Endodermal cell (in vitro differentiated cells): ENCODE results near the gene FRMD3. TPM values are rescaled to one million over a fixed set of nuclear protein-coding genes. Genes with fewer than 3 reads are reported as not detected.

Experiments
- DNase-seq: peaks from one replicate; pipeline ENCODE4 v3.0.0-alpha.2; 2017
- H3K27ac ChIP-seq: 2 replicates; pipeline ENCODE4 v1.5.1; 2013; ENCODE audit warnings: mild to moderate bottlenecking, low read depth, low read length, moderate library complexity
- H3K27me3 ChIP-seq: 2 replicates; pipeline ENCODE4 v1.6.1; 2013; ENCODE audit warnings: mild to moderate bottlenecking, low read length, moderate library complexity; ENCODE audit not compliant: insufficient read depth, control insufficient read depth, poor library complexity, severe bottlenecking
- H3K36me3 ChIP-seq: 2 replicates; pipeline ENCODE4 v1.7.0; 2013; ENCODE audit warnings: mild to moderate bottlenecking, low read length, moderate library complexity; ENCODE audit not compliant: control insufficient read depth, insufficient read depth
- H3K4me1 ChIP-seq: one replicate; pipeline ENCODE4 v1.7.0; 2013; ENCODE audit warnings: low read length; ENCODE audit not compliant: control insufficient read depth, insufficient read depth
- H3K4me3 ChIP-seq: 2 replicates; pipeline ENCODE4 v1.5.1; 2013; ENCODE audit warnings: mild to moderate bottlenecking, low read length, moderate library complexity
- H3K9ac ChIP-seq: 2 replicates; pipeline ENCODE4 v1.6.1; 2013; ENCODE audit warnings: mild to moderate bottlenecking, low read length, moderate library complexity; ENCODE audit not compliant: poor library complexity, severe bottlenecking; ENCODE audit errors: extremely low read depth
- H3K9me3 ChIP-seq: 2 replicates; pipeline ENCODE4 v1.6.1; 2013; ENCODE audit warnings: mild to moderate bottlenecking, low read length, moderate library complexity; ENCODE audit not compliant: control insufficient read depth
- H3K27ac Mint-ChIP-seq: 2 replicates; pipeline ENCODE4 v1.8.0; 2020; ENCODE audit warnings: mixed read lengths
- H3K27me3 Mint-ChIP-seq: 2 replicates; pipeline ENCODE4 v1.8.0; 2021; ENCODE audit warnings: mild to moderate bottlenecking, mixed read lengths; ENCODE audit not compliant: insufficient read depth
- H3K36me3 Mint-ChIP-seq: 2 replicates; pipeline ENCODE4 v1.8.0; 2020; ENCODE audit warnings: low read depth, mixed read lengths
- H3K4me1 Mint-ChIP-seq: 2 replicates; pipeline ENCODE4 v1.8.0; 2020; ENCODE audit warnings: mixed read lengths
- H3K4me3 Mint-ChIP-seq: 2 replicates; pipeline ENCODE4 v1.8.0; 2020; ENCODE audit warnings: mild to moderate bottlenecking, moderate library complexity, mixed read lengths
- H3K9me3 Mint-ChIP-seq: 2 replicates; pipeline ENCODE4 v1.8.0; 2020; ENCODE audit warnings: mild to moderate bottlenecking, mixed read lengths
- WGBS, 2 experiments: methylation state at CpG; one replicate each; pipeline versions ENCODE4 v1.1.5 to v1.1.7; 2013; ENCODE audit warnings: missing lambda C conversion rate in 2 of 2, mixed read lengths in 1 of 2; ENCODE audit not compliant: insufficient coverage in 1 of 2, insufficient read length in 1 of 2; 5-methylcytosine and 5-hydroxymethylcytosine counted together
- total RNA-seq, 2 donors: library from RNA; stranded (reverse); fragmentation: NEBNext Ultra II Directional in 1 of 2; extraction: Animal tissue kit (Norgen Biotek cat#: 25700) in 1 of 2; gene quantifications; 2 replicates in 1 of 2; 3 replicates in 1 of 2; pipeline ENCODE4 v1.2.1, GENCODE V29; 2021
- TF ChIP-seq, protein P1 (sequence below): fragments of 200-600 bp; sonication (generic); conservative IDR thresholded peaks from 2 replicates; pipeline ENCODE4 v1.5.0; 2021; ENCODE audit warnings: antibody characterized with exemption, mild to moderate bottlenecking

The FRMD3 gene
- total RNA-seq, 2 donors from 2014 or later, result 0.13 to 0.35 TPM

DNA sequence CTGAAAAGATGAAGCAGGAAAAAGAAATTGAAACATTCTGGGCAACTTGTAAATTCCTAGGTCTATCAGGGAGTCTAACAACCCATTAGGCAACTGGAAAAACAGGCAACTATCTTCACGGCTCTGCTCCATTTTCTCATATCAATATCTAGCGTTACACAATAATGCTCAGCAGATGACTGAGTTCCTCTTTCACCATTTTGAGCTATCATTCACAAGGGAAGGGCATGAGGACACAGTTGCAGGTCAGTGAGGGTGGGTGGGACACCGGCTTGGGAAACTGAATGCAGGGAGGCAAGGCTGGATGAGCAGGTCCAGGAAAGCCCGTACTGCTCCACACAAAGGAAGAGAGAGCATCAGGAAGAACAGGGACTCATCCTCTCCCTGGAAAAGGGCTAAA is 67.0 kb downstream of the FRMD3 start:
- Histone ChIP-seq H3K4me1 (peaks cover 4% of the 10 kb centered on the region), H3K36me3 (no peaks in the 10 kb centered on the region), H3K27ac (no peak overlapping the region), H3K4me3 (no peak overlapping the region), H3K9ac (no peak overlapping the region), H3K9me3 (peaks cover 7% of the 10 kb centered on the region), H3K27me3 (no peaks in the 10 kb centered on the region)
- TF ChIP-seq, protein P1, sequence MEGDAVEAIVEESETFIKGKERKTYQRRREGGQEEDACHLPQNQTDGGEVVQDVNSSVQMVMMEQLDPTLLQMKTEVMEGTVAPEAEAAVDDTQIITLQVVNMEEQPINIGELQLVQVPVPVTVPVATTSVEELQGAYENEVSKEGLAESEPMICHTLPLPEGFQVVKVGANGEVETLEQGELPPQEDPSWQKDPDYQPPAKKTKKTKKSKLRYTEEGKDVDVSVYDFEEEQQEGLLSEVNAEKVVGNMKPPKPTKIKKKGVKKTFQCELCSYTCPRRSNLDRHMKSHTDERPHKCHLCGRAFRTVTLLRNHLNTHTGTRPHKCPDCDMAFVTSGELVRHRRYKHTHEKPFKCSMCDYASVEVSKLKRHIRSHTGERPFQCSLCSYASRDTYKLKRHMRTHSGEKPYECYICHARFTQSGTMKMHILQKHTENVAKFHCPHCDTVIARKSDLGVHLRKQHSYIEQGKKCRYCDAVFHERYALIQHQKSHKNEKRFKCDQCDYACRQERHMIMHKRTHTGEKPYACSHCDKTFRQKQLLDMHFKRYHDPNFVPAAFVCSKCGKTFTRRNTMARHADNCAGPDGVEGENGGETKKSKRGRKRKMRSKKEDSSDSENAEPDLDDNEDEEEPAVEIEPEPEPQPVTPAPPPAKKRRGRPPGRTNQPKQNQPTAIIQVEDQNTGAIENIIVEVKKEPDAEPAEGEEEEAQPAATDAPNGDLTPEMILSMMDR, result no peak
- Mint-ChIP-seq H3K27ac (no peak overlapping the region), H3K36me3 (no peaks in the 10 kb centered on the region), H3K4me1 (peaks cover 23% of the 10 kb centered on the region), H3K27me3 (no peaks in the 10 kb centered on the region), H3K9me3 (peaks cover 2% of the 10 kb centered on the region), H3K4me3 (no peak overlapping the region)
- WGBS, 2 experiments, result 92% methylated on average over 2 to 4 of the region's 4 CpGs
- no peak for DNase-seq

DNA sequence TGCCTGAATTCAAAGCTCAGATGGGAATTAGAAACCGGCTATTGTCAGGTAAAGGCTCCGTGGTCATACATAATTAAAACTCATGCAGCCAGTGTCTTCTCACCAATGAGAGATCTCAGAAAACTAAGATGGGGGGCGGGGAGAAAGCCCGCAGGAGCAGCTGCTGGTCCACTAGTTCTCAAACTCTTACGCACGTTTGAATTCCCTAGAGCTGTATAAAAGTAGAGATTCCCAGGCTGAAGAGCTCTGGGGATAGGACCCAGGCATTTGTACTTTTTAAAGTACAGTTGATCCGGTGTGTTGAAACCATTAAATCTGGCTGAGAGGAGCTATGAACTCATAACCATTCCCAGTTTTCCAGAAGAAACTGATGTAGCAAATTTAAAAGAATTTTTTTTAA is 68.5 kb downstream of the FRMD3 start:
- no peak overlapping the region for H3K4me3 ChIP-seq
- Mint-ChIP-seq H3K4me3 (no peak overlapping the region), H3K27me3 (no peaks in the 10 kb centered on the region), H3K9me3 (no peaks in the 10 kb centered on the region), H3K27ac (no peak overlapping the region), H3K4me1 (peaks cover 22% of the 10 kb centered on the region), H3K36me3 (no peaks in the 10 kb centered on the region)
- H3K27ac ChIP-seq, result no peak overlapping the region
- no peaks in the 10 kb centered on the region for H3K9me3 ChIP-seq
- DNase-seq, result no peak
- no peak overlapping the region for H3K9ac ChIP-seq
- TF ChIP-seq, protein P1, result no peak
- 66 to 77% methylated on average over 2 to 7 of the region's 7 CpGs for WGBS, 2 experiments
- H3K36me3 ChIP-seq, result no peaks in the 10 kb centered on the region
- H3K27me3 ChIP-seq, result no peaks in the 10 kb centered on the region
- peaks cover 4% of the 10 kb centered on the region for H3K4me1 ChIP-seq

- Histone ChIP-seq H3K4me1 (peaks cover 4% of the 10 kb centered on the region), H3K36me3 (no peaks in the 10 kb centered on the region), H3K4me3 (no peak overlapping the region), H3K27ac (no peak overlapping the region), H3K9me3 (no peaks in the 10 kb centered on the region), H3K9ac (no peak overlapping the region), H3K27me3 (no peaks in the 10 kb centered on the region)
- H3K4me3 Mint-ChIP-seq, result no peak overlapping the region
- WGBS, 2 experiments, result 82 to 92% methylated on average over 2 to 3 of the region's 3 CpGs
- peaks cover 22% of the 10 kb centered on the region for H3K4me1 Mint-ChIP-seq
- no peaks in the 10 kb centered on the region for H3K9me3 Mint-ChIP-seq
- TF ChIP-seq, protein P1, result no peak
- no peak for DNase-seq
- H3K36me3 Mint-ChIP-seq, result no peaks in the 10 kb centered on the region
- H3K27ac Mint-ChIP-seq, result no peak overlapping the region
- H3K27me3 Mint-ChIP-seq, result no peaks in the 10 kb centered on the region
Observed at GRCh38 chr9:83468821-83469220, 69.4 kb downstream of the FRMD3 start.
